Mesodermal cell (in vitro differentiated cells): Measurements from ENCODE around the gene CBFB.
"Not testable (repeated sequence)": the region's sequence is repeated elsewhere in the genome, so short reads cannot be mapped to it uniquely, and the experiment has no call there.

Source experiments
- H3K27ac ChIP-seq: 2 replicates; pipeline ENCODE4 v1.7.0; 2013; ENCODE audit warnings: mild to moderate bottlenecking, low read depth, low read length, moderate library complexity; ENCODE audit not compliant: severe bottlenecking
- H3K36me3 ChIP-seq: 2 replicates; pipeline ENCODE4 v1.7.1; 2013; ENCODE audit warnings: mild to moderate bottlenecking, low read length, moderate library complexity; ENCODE audit not compliant: control insufficient read depth, insufficient read depth
- H3K4me1 ChIP-seq: one replicate; pipeline ENCODE4 v1.7.1; 2013; ENCODE audit warnings: mild to moderate bottlenecking, low read length; ENCODE audit not compliant: insufficient read depth, control insufficient read depth, poor library complexity, severe bottlenecking
- H3K4me3 ChIP-seq: 2 replicates; pipeline ENCODE4 v1.7.0; 2013; ENCODE audit warnings: low read length, control low read depth, mild to moderate bottlenecking; ENCODE audit not compliant: insufficient read depth, poor library complexity, severe bottlenecking; ENCODE audit errors: extremely low read depth
- H3K9me3 ChIP-seq: 2 replicates; pipeline ENCODE4 v1.7.1; 2013; ENCODE audit warnings: mild to moderate bottlenecking, low read length, moderate library complexity; ENCODE audit not compliant: control insufficient read depth
- WGBS, 2 experiments: methylation state at CpG; one replicate each; pipeline ENCODE4 v1.1.5; 2013; ENCODE audit warnings: missing lambda C conversion rate in 2 of 2; ENCODE audit not compliant: insufficient coverage in 2 of 2; 5-methylcytosine and 5-hydroxymethylcytosine counted together

The CBFB gene

GRCh38 chr16:67028167-67028695, 718 bp upstream of the CBFB start:
- H3K27ac ChIP-seq, result peak overlapping the region; percentile 84

DNA sequence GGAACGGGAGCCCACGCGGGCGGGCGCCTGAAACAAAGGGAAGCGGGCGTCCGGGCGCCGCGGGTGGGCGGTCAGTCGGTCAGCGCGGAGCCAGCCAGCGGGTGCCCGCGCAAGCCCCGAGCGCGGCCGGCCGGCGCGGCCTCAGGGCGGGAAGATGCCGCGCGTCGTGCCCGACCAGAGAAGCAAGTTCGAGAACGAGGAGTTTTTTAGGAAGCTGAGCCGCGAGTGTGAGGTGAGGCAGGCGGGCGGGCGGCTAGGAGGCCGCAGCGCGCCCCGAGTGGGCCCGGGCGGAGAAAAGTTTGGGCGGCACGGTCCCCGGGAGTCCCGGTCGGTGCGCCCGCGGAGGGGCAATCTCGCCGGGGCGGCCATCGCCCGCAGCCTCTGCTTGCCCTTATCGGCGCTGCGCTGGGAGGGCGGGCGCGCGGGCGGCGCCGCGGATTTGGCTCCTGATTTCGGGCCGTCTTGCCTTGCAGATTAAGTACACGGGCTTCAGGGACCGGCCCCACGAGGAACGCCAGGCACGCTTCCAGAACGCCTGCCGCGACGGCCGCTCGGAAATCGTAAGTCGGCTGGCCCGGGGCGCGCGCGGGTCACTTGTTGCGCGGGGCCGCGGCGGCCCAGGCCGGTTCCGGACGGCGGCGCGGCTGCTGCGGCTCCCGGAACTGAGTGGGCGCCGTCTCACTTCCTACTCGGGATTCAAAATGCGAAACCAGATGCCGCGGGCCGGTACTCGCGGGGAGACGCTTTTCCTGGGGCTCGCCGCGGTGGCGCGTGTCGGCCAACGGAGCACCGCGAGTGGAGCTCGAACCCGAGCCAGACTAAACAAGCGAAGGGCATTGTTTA, 526 bp downstream of the CBFB start:
- Histone ChIP-seq H3K27ac (peak overlapping the region; percentile 87), H3K4me1 (peaks cover 27% of the 10 kb centered on the region), H3K9me3 (no peaks in the 10 kb centered on the region), H3K4me3 (peak overlapping the region; percentile 89), H3K36me3 (peaks cover 45% of the 10 kb centered on the region)
- 0% methylated on average over 103 to 118 of the region's 123 CpGs for WGBS, 2 experiments

More at GRCh38 chr16:67028167-67028695, 718 bp upstream of the CBFB start:
- Histone ChIP-seq H3K4me3 (peak overlapping the region; percentile 89), H3K9me3 (no peaks in the 10 kb centered on the region), H3K4me1 (peaks cover 37% of the 10 kb centered on the region), H3K36me3 (peaks cover 33% of the 10 kb centered on the region)
- WGBS, 2 experiments, result 11 to 24% methylated on average over 4 to 6 of the region's 10 CpGs

- Histone ChIP-seq H3K4me1 (peaks cover 19% of the 10 kb centered on the region), H3K36me3 (peaks cover 54% of the 10 kb centered on the region), H3K4me3 (peak overlapping the region; percentile 89), H3K9me3 (no peaks in the 10 kb centered on the region), H3K27ac (no peak overlapping the region)
- WGBS, 2 experiments, result 71 to 79% methylated on average over 12 to 13 of the region's 18 CpGs
These were observed 1.4 kb downstream of the CBFB start for GRCh38 chr16:67030221-67030962.

GRCh38 chr16:67034487-67034886, 5.5 kb downstream of the CBFB start:
- no peak overlapping the region for H3K27ac ChIP-seq
- H3K4me1 ChIP-seq, result peaks cover 11% of the 10 kb centered on the region
- 94 to 100% methylated on average over 2 to 3 of the region's 4 CpGs for WGBS, 2 experiments
- H3K36me3 ChIP-seq, result peaks cover 79% of the 10 kb centered on the region
- H3K4me3 ChIP-seq, result no peak overlapping the region
- H3K9me3 ChIP-seq, result no peaks in the 10 kb centered on the region

DNA sequence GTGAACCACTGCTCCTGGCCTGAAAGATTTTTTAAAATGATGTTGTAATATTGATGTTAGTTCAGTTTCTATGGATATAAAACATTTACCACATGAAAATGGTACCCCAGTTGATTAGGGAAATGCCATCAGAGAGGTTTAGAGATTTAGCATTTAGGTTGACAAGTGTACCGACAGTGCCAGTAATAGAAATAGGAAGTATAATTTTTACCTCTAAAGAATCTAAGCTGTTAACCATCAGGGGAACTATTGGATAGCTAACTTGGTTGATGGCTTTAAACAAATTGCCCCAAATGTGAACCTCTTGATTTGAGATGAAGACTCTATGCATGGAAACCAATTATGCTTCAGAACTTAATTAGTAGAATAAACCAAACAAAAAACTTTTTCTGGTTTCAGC, 6.4 kb downstream of the CBFB start:
- peaks cover 16% of the 10 kb centered on the region for H3K4me1 ChIP-seq
- WGBS, 2 experiments, result no CpG with 5 or more reads among the region's 1 CpG

DNA sequence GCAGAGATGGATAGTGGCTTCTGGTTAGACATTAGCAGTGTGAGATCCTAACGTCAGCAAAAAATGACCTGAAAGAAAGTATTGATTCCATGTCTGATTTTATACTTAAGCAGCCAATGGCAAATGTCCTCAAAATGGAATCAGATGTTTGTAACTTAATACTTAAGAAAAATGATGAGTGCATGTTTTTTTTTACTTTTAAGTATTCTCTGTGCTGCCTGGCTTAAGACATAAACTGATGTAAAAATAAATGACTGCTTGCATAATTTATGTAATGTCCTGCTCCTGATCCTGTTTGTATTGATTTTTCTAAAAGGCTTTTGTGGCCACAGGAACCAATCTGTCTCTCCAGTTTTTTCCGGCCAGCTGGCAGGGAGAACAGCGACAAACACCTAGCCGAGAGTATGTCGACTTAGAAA, 7.4 kb downstream of the CBFB start:
- peaks cover 20% of the 10 kb centered on the region for H3K4me1 ChIP-seq
- H3K9me3 ChIP-seq, result no peaks in the 10 kb centered on the region
- 100% methylated on average over 1 to 2 of the region's 5 CpGs for WGBS, 2 experiments
- H3K4me3 ChIP-seq, result no peak overlapping the region
- no peak overlapping the region for H3K27ac ChIP-seq
- H3K36me3 ChIP-seq, result peaks cover 83% of the 10 kb centered on the region

More for the DNA sequence above, 6.4 kb downstream of the CBFB start:
- Histone ChIP-seq H3K27ac (no peak overlapping the region), H3K9me3 (no peaks in the 10 kb centered on the region), H3K4me3 (no peak overlapping the region), H3K36me3 (peaks cover 81% of the 10 kb centered on the region)

GRCh38 chr16:67039260-67040020, 10.5 kb downstream of the CBFB start:
- peaks cover 71% of the 10 kb centered on the region for H3K36me3 ChIP-seq
- H3K4me1 ChIP-seq, result peaks cover 9% of the 10 kb centered on the region
- no peak overlapping the region for H3K4me3 ChIP-seq
- no peaks in the 10 kb centered on the region for H3K9me3 ChIP-seq
- WGBS, 2 experiments, result no CpG with 5 or more reads among the region's 2 CpGs
- no peak overlapping the region for H3K27ac ChIP-seq

DNA sequence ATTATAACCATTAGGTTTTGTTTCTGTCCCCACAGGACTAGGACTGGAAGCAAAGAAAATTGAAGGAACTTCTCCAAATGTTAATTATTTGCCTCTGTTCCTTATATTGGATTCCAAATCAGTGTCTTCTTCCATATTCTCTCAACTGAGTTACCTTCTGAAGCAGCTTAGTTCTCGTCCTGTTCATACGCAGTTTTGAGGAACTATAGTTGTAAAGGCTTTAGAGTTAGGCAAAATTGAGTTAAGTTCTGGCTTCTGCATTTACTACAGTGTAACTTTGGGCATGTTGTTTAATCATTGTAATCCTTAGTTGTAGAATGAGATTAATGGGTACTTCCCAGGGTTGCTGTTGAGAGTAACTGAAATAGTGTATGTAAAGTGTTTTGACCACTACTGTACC, 11.2 kb downstream of the CBFB start:
- Histone ChIP-seq H3K27ac (no peak overlapping the region), H3K9me3 (no peaks in the 10 kb centered on the region), H3K4me1 (peaks cover 9% of the 10 kb centered on the region), H3K4me3 (no peak overlapping the region), H3K36me3 (peaks cover 69% of the 10 kb centered on the region)
- 100% methylated on average over 1 of the region's 2 CpGs; no CpG with 5 or more reads in 1 of the 2 experiments for WGBS, 2 experiments

- 90 to 96% methylated on average over 2 of the region's 2 CpGs for WGBS, 2 experiments
These were observed 12.0 kb downstream of the CBFB start for GRCh38 chr16:67040906-67041305.

DNA sequence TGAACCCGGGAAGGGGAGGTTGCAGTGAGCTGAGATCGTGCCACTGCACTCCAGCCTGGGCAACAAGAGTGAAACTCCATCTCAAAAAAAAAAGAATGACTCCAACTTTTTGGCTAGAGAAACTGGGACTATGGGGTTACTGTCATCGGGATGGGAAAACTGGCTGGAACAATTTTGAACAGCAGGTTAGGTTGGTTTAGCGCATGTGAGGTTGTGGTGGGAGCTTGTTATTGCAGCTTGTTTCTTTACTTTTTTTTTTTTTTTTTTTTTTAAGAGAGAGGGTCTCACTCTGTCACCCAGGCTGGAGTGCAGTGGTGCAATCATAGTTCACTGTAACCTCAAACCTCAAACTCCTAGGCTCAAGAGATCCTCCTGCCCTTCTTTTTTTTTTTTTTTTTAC, 12.6 kb downstream of the CBFB start:
- not testable (repeated sequence) for H3K4me1 ChIP-seq, H3K4me3 ChIP-seq, H3K27ac ChIP-seq, H3K9me3 ChIP-seq
- 87 to 100% methylated on average over 2 to 3 of the region's 4 CpGs for WGBS, 2 experiments
- peaks cover 74% of the 10 kb centered on the region for H3K36me3 ChIP-seq

More at GRCh38 chr16:67040906-67041305, 12.0 kb downstream of the CBFB start:
- Histone ChIP-seq H3K27ac (no peak overlapping the region), H3K36me3 (peaks cover 72% of the 10 kb centered on the region), H3K9me3 (no peaks in the 10 kb centered on the region), H3K4me1 (peaks cover 9% of the 10 kb centered on the region), H3K4me3 (no peak overlapping the region)
